KMS-11 (cell line): ENCODE results near the gene RNF2.
"Not testable (repeated sequence)": the region's sequence is repeated elsewhere in the genome, so short reads cannot be mapped to it uniquely, and the experiment has no call there.

ENCODE experiments used
- H2AFZ ChIP-seq: fragments of 200-600 bp; sonication (generic); 2 replicates; pipeline ENCODE4 v1.6.1; 2016; ENCODE audit warnings: antibody characterized with exemption, mixed run types, low read depth
- H3K27ac ChIP-seq: fragments of 200-600 bp; sonication (generic); 2 replicates; pipeline ENCODE4 v1.6.1; 2016; ENCODE audit warnings: mild to moderate bottlenecking, mixed run types
- H3K27me3 ChIP-seq: fragments of 200-600 bp; sonication (generic); 2 replicates; pipeline ENCODE4 v1.6.1; 2017; ENCODE audit warnings: mild to moderate bottlenecking, low read depth, mixed run types, moderate library complexity; ENCODE audit not compliant: insufficient read depth
- H3K36me3 ChIP-seq: fragments of 200-600 bp; sonication (generic); 2 replicates; pipeline ENCODE4 v1.6.1; 2017; ENCODE audit warnings: mild to moderate bottlenecking, mixed run types; ENCODE audit not compliant: insufficient read depth
- H3K4me1 ChIP-seq: fragments of 200-600 bp; sonication (generic); 2 replicates; pipeline ENCODE4 v1.6.1; 2016; ENCODE audit warnings: mild to moderate bottlenecking, low read depth, mixed run types; ENCODE audit not compliant: poor library complexity, severe bottlenecking
- H3K4me2 ChIP-seq: fragments of 200-600 bp; sonication (generic); 2 replicates; pipeline ENCODE4 v1.7.0; 2016; ENCODE audit warnings: mild to moderate bottlenecking, mixed run types
- H3K4me3 ChIP-seq: fragments of 200-600 bp; sonication (generic); IDR thresholded peaks from 2 replicates; pipeline ENCODE4 v1.6.1; 2017; ENCODE audit warnings: low read depth, low read length, mixed read lengths; ENCODE audit not compliant: insufficient read depth
- H3K79me2 ChIP-seq: fragments of 200-600 bp; sonication (generic); 2 replicates; pipeline ENCODE4 v1.6.1; 2016; ENCODE audit warnings: low read depth, mixed run types; ENCODE audit not compliant: insufficient read depth
- H3K9ac ChIP-seq: fragments of 200-600 bp; sonication (generic); 2 replicates; pipeline ENCODE4 v1.6.1; 2016; ENCODE audit warnings: mild to moderate bottlenecking, mixed run types
- H4K20me1 ChIP-seq: fragments of 200-600 bp; sonication (generic); 2 replicates; pipeline ENCODE4 v1.6.1; 2016; ENCODE audit warnings: mild to moderate bottlenecking, mixed run types; ENCODE audit not compliant: insufficient read depth
- TF ChIP-seq, protein P1 (sequence below): fragments of 200-600 bp; sonication (generic); conservative IDR thresholded peaks from 2 replicates; pipeline ENCODE4 v1.6.1; 2017; ENCODE audit warnings: low read depth, mild to moderate bottlenecking, antibody characterized with exemption, low read length, moderate library complexity, mixed read lengths

The RNF2 gene

DNA sequence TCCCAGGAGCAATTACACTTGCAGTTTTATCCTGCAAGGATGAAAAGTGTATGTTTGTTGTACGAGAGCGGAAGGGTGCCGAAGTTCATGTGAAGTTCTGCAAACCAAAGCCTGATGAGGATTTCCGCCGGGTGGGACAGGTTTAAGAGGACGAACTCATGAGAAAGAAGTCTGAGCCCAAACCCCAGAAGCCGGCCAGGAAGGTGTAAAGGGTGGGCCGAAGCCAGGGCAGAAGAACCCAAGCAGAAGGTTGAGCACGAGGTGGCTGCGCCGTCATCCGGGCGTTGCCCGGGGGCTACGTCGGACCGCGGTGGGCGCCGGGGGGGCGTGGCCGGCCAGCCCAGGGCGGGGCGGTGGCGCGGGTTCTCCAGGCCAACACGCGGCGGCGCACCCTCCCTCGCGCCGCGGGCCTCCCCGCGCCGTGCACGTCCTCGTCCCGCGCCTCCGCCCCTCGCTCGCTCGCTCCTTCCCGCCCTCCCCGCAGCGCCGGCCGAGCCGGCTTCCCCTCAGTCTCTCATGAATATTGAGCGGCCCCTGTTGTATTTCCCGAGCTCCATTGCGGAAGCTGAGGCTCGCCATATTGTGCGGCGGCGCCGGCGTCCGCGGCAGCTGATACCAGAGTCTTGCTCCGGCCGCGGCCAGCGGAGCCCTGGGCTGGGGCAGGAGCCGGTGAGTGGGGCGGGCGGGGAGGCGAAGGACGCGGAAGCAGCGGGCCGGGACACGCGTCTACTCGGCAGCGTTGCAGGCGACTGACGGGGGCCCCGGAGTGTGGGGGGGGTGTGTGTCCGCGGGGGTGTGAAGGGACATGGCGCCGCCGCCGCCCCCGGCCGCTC lies at the start of gene RNF2:
TSS of gene RNF2 (plus strand) at position 578 of the 833 bp plus-strand sequence. CDS start 41,996 bp downstream, outside the sequence.
- Histone ChIP-seq H3K4me1 (peaks cover 20% of the 10 kb centered on the region), H3K4me3 (peak within 1 kb of the TSS; percentile 91), H3K36me3 (no peaks in the 10 kb centered on the region), H4K20me1 (peaks cover 9% of the 10 kb centered on the region; the same call in 1 of the 2 replicates), H3K79me2 (peaks cover 38% of the 10 kb centered on the region), H3K27ac (peak within 1 kb of the TSS; percentile 31), H3K27me3 (no peaks in the 10 kb centered on the region), H2AFZ (peak within 1 kb of the TSS; percentile 88), H3K4me2 (peak within 1 kb of the TSS; percentile 96), H3K9ac (peak within 1 kb of the TSS; percentile 76)
- TF ChIP-seq, protein P1, sequence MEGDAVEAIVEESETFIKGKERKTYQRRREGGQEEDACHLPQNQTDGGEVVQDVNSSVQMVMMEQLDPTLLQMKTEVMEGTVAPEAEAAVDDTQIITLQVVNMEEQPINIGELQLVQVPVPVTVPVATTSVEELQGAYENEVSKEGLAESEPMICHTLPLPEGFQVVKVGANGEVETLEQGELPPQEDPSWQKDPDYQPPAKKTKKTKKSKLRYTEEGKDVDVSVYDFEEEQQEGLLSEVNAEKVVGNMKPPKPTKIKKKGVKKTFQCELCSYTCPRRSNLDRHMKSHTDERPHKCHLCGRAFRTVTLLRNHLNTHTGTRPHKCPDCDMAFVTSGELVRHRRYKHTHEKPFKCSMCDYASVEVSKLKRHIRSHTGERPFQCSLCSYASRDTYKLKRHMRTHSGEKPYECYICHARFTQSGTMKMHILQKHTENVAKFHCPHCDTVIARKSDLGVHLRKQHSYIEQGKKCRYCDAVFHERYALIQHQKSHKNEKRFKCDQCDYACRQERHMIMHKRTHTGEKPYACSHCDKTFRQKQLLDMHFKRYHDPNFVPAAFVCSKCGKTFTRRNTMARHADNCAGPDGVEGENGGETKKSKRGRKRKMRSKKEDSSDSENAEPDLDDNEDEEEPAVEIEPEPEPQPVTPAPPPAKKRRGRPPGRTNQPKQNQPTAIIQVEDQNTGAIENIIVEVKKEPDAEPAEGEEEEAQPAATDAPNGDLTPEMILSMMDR = no peak

DNA sequence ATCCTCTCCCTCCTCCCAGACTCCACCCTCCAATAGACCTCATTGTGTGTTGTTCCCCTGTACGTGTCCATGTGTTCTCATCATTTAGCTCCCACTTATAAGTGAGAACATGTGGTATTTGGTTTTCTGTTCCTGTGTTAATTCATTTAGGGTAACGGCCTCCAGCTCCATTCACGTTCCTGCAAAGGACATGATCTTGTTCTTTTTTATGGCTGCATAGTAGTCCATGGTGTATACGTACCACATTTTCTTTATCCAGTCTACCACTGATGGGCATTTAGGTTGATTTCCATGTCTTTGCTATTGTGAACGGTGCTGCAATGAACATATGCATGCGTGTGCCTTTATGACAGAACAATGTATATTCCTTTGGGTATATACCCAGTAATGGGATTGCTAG lies 45.4 kb upstream of the RNF2 start:
- not testable (repeated sequence) for H3K27me3 ChIP-seq, H3K36me3 ChIP-seq, H3K27ac ChIP-seq, H2AFZ ChIP-seq, H3K4me3 ChIP-seq, H3K9ac ChIP-seq, H3K4me1 ChIP-seq, H3K4me2 ChIP-seq, H3K79me2 ChIP-seq, H4K20me1 ChIP-seq

DNA sequence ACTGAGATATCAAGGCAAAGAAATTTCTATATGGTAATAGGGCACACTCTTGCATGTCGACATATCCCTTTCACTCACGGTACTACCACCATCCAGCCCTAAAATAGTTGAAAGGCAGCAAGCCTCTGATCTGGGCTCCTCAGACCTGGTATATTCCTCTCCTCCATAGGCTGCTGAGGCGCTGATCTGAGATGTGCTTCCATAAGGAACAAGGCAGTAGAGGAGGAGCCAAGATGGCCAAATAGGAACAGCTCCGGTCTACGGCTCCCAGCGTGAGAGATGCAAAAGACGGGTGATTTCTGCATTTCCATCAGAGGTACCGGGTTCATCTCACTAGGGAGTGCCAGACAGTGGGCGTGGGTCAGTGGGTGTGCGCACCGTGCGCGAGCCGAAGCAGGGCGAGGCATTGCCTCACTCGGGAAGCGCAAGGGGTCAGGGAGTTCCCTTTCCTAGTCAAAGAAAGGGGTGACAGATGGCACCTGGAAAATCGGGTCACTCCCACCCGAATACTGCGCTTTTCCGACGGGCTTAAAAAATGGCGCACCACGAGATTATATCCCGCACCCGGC lies 44.0 kb upstream of the RNF2 start:
- H3K9ac ChIP-seq, H3K27me3 ChIP-seq, H3K36me3 ChIP-seq, H4K20me1 ChIP-seq, H3K4me2 ChIP-seq, H3K4me3 ChIP-seq, H3K27ac ChIP-seq, H3K4me1 ChIP-seq, H2AFZ ChIP-seq, H3K79me2 ChIP-seq: not testable (repeated sequence)

DNA sequence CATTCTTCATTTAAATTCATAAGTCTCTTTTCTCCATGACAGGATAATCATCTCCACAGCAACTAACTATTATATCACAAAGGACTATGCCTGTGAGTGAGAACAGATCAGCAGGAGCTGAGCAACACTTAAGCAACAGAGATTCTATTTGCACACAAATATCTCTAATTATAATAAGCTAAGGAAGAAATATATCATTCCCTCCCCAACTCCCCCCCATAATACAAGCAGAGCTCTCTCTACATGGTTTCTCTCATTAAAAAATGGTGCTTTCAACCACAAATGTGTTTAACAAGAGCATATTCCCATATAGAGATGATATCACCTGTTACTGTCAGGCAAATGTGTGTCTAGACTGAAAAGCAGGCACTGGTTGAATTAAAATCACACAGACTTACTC lies 36.5 kb upstream of the RNF2 start:
- Histone ChIP-seq H3K9ac (no peak overlapping the region), H3K79me2 (no peaks in the 10 kb centered on the region), H3K4me2 (no peak overlapping the region), H3K36me3 (no peaks in the 10 kb centered on the region), H3K27ac (no peak overlapping the region), H4K20me1 (no peaks in the 10 kb centered on the region), H3K27me3 (no peaks in the 10 kb centered on the region), H3K4me1 (no peaks in the 10 kb centered on the region), H2AFZ (no peak overlapping the region), H3K4me3 (no peak overlapping the region)
- TF ChIP-seq, protein P1 = no peak

DNA sequence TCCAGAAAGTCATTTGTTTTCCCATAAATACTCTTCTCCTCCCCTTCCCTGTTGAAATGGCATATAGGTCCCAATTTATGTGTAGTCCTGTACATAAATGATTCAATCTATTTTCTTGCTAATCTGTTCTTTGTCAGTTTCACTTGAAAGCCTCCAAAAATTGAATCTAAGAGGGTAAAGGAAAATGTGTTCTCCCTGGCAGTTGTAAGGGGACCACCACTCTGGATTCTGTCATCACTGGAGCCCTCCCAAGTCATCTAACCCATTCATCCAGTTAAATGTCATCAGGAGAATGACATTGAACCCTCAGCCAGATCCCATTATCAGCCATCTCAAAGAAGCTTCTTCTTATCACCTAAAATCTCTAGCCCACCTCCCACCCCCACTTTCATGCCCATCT lies 35.0 kb upstream of the RNF2 start:
- Histone ChIP-seq H3K4me1 (no peaks in the 10 kb centered on the region), H3K27ac (no peak overlapping the region), H3K9ac (no peak overlapping the region), H2AFZ (no peak overlapping the region), H3K79me2 (no peaks in the 10 kb centered on the region), H3K27me3 (no peaks in the 10 kb centered on the region), H4K20me1 (no peaks in the 10 kb centered on the region), H3K4me2 (no peak overlapping the region), H3K4me3 (no peak overlapping the region), H3K36me3 (no peaks in the 10 kb centered on the region)
- TF ChIP-seq, protein P1 = no peak
